ENCODE measurements around the gene OR2V2. TPM values are rescaled to one million over a fixed set of nuclear protein-coding genes. Genes with fewer than 3 reads are reported as not detected.

Gene OR2V2
- total and polyA plus RNA-seq, 4 donors = not detected

DNA sequence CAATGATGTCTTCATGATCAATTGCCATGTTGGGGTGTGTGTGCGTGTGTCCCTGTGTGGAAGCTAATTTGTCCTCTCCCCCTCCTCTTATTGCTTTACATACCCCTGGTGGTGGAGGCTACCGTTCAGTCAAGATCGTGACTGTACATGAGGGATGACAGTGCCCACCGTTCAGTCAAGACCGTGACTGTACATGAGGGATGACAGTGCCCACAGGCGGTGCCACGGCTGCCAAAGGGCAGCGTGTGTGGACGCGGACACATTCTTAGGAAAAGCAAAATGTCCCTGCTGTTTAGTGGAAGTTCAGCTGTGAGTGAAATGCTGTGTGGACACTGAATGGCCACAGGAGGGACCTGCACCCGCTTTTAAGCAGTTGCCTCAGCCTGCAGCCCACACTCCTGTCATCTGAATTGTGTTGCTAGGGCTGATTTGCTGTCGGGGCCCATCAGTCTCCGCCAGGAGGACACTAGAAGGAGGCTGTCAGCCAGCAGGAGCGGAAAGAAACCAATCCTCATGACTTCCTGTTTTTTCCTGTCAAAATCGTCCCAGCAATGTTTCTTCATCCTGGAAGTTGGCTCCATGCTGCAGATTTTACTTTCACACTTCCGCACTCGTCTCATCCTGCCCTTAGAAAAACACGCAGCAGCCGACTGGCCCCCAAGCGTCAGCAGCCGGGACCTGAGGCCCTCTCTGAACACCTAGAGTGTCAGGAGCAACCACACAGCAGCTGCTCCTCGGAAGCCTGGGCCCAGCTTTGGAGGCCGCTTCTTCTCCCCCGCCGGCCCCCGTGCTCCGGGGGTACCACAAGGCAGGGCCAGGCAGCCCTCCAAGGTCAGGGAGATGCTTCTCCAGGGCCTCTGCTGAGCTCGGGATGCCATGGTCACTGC, 25.5 kb upstream of the OR2V2 start:
- Histone ChIP-seq H3K4me1 (ENCODE audit: control insufficient read depth in 5 of 5, insufficient read depth in 5 of 5, low read length in 5 of 5) (peaks cover 0 to 3% (median 0%) of the 10 kb centered on the region in 5 donors), H3K36me3 (ENCODE audit: control insufficient read depth in 4 of 4, insufficient read depth in 4 of 4, low read length in 4 of 4) (no peaks in the 10 kb centered on the region), H3K9ac (ENCODE audit: insufficient read depth in 1 of 2, low read length in 2 of 2) (no peak overlapping the region), H3K27me3 (ENCODE audit: control insufficient read depth in 3 of 3, insufficient read depth in 3 of 3, low read length in 2 of 3) (peaks cover 0 to 37% (median 14%) of the 10 kb centered on the region in 3 donors), H3K27ac (ENCODE audit: low read depth in 1 of 2, low read length in 1 of 2) (no peak overlapping the region), H3K9me3 (ENCODE audit: control insufficient read depth in 4 of 4, insufficient read depth in 3 of 4, low read length in 3 of 4) (peaks cover 0 to 4% (median 0%) of the 10 kb centered on the region in 4 donors), H3K4me3 (no peak overlapping the region)
- 41 to 45% methylated on average over 28 of the region's 28 CpGs for WGBS, 2 donors
- TF ChIP-seq, protein P1, sequence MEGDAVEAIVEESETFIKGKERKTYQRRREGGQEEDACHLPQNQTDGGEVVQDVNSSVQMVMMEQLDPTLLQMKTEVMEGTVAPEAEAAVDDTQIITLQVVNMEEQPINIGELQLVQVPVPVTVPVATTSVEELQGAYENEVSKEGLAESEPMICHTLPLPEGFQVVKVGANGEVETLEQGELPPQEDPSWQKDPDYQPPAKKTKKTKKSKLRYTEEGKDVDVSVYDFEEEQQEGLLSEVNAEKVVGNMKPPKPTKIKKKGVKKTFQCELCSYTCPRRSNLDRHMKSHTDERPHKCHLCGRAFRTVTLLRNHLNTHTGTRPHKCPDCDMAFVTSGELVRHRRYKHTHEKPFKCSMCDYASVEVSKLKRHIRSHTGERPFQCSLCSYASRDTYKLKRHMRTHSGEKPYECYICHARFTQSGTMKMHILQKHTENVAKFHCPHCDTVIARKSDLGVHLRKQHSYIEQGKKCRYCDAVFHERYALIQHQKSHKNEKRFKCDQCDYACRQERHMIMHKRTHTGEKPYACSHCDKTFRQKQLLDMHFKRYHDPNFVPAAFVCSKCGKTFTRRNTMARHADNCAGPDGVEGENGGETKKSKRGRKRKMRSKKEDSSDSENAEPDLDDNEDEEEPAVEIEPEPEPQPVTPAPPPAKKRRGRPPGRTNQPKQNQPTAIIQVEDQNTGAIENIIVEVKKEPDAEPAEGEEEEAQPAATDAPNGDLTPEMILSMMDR (IDR thresholded peaks at IDR 0.05; ENCODE audit: control extremely low read depth, extremely low read depth) = no peak
- peak; percentile 27 for ATAC-seq (ENCODE audit: insufficient read depth, low FRiP score)
- peak in 1 of 3 donors; percentile 41 for DNase-seq

DNA sequence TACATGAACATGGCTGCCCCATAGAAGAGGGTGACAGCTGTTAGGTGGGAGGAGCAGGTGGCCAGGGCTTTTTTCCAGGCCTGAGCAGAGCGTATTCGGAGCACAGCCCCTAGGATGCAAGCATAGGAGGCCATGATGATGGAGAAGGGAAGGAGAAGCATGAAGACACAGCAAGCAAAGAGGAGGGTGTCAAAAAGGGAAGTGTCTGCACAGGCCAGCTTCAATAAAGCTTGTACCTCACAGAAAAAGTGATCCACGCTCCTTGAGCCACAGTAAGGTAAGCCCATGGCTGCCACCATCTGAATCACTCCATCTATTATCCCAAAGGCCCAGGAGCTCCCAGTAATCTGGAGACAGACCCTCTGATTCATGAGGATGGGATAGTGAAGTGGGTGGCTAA, 22.9 kb upstream of the OR2V2 start:
- WGBS, 2 donors = 83 to 100% methylated on average over 3 of the region's 3 CpGs
- no peaks in the 10 kb centered on the region for H3K9me3 ChIP-seq (ENCODE audit: control insufficient read depth in 4 of 4, insufficient read depth in 3 of 4, low read length in 3 of 4)
- peaks cover 0 to 3% (median 0%) of the 10 kb centered on the region in 5 donors for H3K4me1 ChIP-seq (ENCODE audit: control insufficient read depth in 5 of 5, insufficient read depth in 5 of 5, low read length in 5 of 5)
- TF ChIP-seq, protein P1 (IDR thresholded peaks at IDR 0.05; ENCODE audit: control extremely low read depth, extremely low read depth) = no peak
- peaks cover 0 to 31% (median 7%) of the 10 kb centered on the region in 3 donors for H3K27me3 ChIP-seq (ENCODE audit: control insufficient read depth in 3 of 3, insufficient read depth in 3 of 3, low read length in 2 of 3)
- H3K4me3 ChIP-seq = no peak overlapping the region
- no peak overlapping the region for H3K27ac ChIP-seq (ENCODE audit: low read depth in 1 of 2, low read length in 1 of 2)
- no peak overlapping the region for H3K9ac ChIP-seq (ENCODE audit: insufficient read depth in 1 of 2, low read length in 2 of 2)
- no peak for ATAC-seq (ENCODE audit: insufficient read depth, low FRiP score)
- no peaks in the 10 kb centered on the region for H3K36me3 ChIP-seq (ENCODE audit: control insufficient read depth in 4 of 4, insufficient read depth in 4 of 4, low read length in 4 of 4)
- DNase-seq = no peak

DNA sequence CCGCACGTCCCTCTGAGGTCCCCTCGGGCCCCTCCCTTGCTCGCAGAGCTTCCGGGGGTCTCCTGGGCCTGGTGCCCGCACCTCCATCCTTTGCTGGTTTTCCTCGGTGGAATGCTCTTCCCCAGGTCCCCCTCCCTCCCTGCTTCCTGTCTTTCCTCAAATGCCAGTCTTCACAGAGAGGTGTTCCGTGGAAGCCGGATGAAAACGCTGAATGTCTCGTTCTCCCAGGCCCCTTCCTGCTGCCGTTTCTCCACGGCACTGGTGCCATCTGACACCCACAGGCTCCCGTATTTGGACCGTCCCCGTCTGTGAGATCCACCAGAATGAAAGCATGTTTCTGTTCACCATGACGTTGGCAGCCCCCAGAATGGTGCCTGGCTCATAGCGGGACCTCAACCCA, 20.5 kb upstream of the OR2V2 start:
- ATAC-seq (ENCODE audit: insufficient read depth, low FRiP score) (no peak), DNase-seq (no peak)
- Histone ChIP-seq H3K27me3 (ENCODE audit: control insufficient read depth in 3 of 3, insufficient read depth in 3 of 3, low read length in 2 of 3) (peaks cover 0 to 27% (median 4%) of the 10 kb centered on the region in 3 donors), H3K36me3 (ENCODE audit: control insufficient read depth in 4 of 4, insufficient read depth in 4 of 4, low read length in 4 of 4) (no peaks in the 10 kb centered on the region), H3K4me3 (no peak overlapping the region), H3K9ac (ENCODE audit: insufficient read depth in 1 of 2, low read length in 2 of 2) (no peak overlapping the region), H3K9me3 (ENCODE audit: control insufficient read depth in 4 of 4, insufficient read depth in 3 of 4, low read length in 3 of 4) (no peaks in the 10 kb centered on the region), H3K27ac (ENCODE audit: low read depth in 1 of 2, low read length in 1 of 2) (no peak overlapping the region), H3K4me1 (ENCODE audit: control insufficient read depth in 5 of 5, insufficient read depth in 5 of 5, low read length in 5 of 5) (peaks cover 0 to 3% (median 0%) of the 10 kb centered on the region in 5 donors)
- TF ChIP-seq, protein P1 (IDR thresholded peaks at IDR 0.05; ENCODE audit: control extremely low read depth, extremely low read depth) = no peak
- WGBS, 2 donors = 58 to 66% methylated on average over 18 of the region's 18 CpGs

Measured in lung (tissue), 12 donors.